ENCODE measurements around the gene CAVIN3.

DNA sequence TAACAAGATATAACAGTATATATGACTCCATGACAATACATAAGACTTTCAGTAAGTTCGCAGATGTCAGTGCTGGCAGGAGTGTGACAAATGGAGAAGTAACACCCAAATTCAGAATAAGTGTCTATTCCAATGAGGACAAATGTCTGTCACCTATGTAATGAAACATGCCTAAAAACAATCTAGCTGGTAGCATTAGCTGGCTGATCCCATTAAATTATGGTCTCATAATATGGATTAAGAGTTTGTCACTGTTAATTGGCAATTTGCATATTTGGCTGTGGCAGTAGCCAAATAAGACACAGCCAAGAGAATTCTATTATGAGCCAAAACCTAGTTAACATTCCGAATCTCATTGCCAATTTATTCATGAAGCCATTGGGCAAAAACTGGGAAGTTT lies 30.2 kb upstream of the CAVIN3 start:
- TF ChIP-seq EZH2 (IDR thresholded peaks at IDR 0.05; ENCODE audit: low read depth, unreplicated experiment) (no peak), POLR2AphosphoS5 (IDR thresholded peaks at IDR 0.05; ENCODE audit: low read depth) (no peak), EZH2phosphoT487 (IDR thresholded peaks at IDR 0.05; ENCODE audit: unreplicated experiment) (no peak), NANOG (IDR thresholded peaks at IDR 0.05; ENCODE audit: borderline replicate concordance) (no peak), CREB1 (CRISPR knock-in tag; IDR thresholded peaks at IDR 0.05; ENCODE audit: low read depth) (no peak), JUNB (IDR thresholded peaks at IDR 0.05; ENCODE audit: unreplicated experiment) (no peak), ZNF331 (CRISPR knock-in tag; IDR thresholded peaks at IDR 0.05; ENCODE audit: low read depth) (no peak), STAT1 (IDR thresholded peaks at IDR 0.05; ENCODE audit: unreplicated experiment) (no peak), ZNF114 (CRISPR knock-in tag; IDR thresholded peaks at IDR 0.05) (no peak)
- TF ChIP-seq, protein P1, sequence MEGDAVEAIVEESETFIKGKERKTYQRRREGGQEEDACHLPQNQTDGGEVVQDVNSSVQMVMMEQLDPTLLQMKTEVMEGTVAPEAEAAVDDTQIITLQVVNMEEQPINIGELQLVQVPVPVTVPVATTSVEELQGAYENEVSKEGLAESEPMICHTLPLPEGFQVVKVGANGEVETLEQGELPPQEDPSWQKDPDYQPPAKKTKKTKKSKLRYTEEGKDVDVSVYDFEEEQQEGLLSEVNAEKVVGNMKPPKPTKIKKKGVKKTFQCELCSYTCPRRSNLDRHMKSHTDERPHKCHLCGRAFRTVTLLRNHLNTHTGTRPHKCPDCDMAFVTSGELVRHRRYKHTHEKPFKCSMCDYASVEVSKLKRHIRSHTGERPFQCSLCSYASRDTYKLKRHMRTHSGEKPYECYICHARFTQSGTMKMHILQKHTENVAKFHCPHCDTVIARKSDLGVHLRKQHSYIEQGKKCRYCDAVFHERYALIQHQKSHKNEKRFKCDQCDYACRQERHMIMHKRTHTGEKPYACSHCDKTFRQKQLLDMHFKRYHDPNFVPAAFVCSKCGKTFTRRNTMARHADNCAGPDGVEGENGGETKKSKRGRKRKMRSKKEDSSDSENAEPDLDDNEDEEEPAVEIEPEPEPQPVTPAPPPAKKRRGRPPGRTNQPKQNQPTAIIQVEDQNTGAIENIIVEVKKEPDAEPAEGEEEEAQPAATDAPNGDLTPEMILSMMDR (conservative IDR thresholded peaks at IDR 0.05; ENCODE audit: low read depth in 2 of 2) = no peak
- TF ChIP-seq, protein P2, sequence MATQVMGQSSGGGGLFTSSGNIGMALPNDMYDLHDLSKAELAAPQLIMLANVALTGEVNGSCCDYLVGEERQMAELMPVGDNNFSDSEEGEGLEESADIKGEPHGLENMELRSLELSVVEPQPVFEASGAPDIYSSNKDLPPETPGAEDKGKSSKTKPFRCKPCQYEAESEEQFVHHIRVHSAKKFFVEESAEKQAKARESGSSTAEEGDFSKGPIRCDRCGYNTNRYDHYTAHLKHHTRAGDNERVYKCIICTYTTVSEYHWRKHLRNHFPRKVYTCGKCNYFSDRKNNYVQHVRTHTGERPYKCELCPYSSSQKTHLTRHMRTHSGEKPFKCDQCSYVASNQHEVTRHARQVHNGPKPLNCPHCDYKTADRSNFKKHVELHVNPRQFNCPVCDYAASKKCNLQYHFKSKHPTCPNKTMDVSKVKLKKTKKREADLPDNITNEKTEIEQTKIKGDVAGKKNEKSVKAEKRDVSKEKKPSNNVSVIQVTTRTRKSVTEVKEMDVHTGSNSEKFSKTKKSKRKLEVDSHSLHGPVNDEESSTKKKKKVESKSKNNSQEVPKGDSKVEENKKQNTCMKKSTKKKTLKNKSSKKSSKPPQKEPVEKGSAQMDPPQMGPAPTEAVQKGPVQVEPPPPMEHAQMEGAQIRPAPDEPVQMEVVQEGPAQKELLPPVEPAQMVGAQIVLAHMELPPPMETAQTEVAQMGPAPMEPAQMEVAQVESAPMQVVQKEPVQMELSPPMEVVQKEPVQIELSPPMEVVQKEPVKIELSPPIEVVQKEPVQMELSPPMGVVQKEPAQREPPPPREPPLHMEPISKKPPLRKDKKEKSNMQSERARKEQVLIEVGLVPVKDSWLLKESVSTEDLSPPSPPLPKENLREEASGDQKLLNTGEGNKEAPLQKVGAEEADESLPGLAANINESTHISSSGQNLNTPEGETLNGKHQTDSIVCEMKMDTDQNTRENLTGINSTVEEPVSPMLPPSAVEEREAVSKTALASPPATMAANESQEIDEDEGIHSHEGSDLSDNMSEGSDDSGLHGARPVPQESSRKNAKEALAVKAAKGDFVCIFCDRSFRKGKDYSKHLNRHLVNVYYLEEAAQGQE (IDR thresholded peaks at IDR 0.05; ENCODE audit: unreplicated experiment) = no peak
- TF ChIP-seq, protein P3, sequence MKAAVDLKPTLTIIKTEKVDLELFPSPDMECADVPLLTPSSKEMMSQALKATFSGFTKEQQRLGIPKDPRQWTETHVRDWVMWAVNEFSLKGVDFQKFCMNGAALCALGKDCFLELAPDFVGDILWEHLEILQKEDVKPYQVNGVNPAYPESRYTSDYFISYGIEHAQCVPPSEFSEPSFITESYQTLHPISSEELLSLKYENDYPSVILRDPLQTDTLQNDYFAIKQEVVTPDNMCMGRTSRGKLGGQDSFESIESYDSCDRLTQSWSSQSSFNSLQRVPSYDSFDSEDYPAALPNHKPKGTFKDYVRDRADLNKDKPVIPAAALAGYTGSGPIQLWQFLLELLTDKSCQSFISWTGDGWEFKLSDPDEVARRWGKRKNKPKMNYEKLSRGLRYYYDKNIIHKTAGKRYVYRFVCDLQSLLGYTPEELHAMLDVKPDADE (IDR thresholded peaks at IDR 0.05) = no peak
- TF ChIP-seq, protein P4, sequence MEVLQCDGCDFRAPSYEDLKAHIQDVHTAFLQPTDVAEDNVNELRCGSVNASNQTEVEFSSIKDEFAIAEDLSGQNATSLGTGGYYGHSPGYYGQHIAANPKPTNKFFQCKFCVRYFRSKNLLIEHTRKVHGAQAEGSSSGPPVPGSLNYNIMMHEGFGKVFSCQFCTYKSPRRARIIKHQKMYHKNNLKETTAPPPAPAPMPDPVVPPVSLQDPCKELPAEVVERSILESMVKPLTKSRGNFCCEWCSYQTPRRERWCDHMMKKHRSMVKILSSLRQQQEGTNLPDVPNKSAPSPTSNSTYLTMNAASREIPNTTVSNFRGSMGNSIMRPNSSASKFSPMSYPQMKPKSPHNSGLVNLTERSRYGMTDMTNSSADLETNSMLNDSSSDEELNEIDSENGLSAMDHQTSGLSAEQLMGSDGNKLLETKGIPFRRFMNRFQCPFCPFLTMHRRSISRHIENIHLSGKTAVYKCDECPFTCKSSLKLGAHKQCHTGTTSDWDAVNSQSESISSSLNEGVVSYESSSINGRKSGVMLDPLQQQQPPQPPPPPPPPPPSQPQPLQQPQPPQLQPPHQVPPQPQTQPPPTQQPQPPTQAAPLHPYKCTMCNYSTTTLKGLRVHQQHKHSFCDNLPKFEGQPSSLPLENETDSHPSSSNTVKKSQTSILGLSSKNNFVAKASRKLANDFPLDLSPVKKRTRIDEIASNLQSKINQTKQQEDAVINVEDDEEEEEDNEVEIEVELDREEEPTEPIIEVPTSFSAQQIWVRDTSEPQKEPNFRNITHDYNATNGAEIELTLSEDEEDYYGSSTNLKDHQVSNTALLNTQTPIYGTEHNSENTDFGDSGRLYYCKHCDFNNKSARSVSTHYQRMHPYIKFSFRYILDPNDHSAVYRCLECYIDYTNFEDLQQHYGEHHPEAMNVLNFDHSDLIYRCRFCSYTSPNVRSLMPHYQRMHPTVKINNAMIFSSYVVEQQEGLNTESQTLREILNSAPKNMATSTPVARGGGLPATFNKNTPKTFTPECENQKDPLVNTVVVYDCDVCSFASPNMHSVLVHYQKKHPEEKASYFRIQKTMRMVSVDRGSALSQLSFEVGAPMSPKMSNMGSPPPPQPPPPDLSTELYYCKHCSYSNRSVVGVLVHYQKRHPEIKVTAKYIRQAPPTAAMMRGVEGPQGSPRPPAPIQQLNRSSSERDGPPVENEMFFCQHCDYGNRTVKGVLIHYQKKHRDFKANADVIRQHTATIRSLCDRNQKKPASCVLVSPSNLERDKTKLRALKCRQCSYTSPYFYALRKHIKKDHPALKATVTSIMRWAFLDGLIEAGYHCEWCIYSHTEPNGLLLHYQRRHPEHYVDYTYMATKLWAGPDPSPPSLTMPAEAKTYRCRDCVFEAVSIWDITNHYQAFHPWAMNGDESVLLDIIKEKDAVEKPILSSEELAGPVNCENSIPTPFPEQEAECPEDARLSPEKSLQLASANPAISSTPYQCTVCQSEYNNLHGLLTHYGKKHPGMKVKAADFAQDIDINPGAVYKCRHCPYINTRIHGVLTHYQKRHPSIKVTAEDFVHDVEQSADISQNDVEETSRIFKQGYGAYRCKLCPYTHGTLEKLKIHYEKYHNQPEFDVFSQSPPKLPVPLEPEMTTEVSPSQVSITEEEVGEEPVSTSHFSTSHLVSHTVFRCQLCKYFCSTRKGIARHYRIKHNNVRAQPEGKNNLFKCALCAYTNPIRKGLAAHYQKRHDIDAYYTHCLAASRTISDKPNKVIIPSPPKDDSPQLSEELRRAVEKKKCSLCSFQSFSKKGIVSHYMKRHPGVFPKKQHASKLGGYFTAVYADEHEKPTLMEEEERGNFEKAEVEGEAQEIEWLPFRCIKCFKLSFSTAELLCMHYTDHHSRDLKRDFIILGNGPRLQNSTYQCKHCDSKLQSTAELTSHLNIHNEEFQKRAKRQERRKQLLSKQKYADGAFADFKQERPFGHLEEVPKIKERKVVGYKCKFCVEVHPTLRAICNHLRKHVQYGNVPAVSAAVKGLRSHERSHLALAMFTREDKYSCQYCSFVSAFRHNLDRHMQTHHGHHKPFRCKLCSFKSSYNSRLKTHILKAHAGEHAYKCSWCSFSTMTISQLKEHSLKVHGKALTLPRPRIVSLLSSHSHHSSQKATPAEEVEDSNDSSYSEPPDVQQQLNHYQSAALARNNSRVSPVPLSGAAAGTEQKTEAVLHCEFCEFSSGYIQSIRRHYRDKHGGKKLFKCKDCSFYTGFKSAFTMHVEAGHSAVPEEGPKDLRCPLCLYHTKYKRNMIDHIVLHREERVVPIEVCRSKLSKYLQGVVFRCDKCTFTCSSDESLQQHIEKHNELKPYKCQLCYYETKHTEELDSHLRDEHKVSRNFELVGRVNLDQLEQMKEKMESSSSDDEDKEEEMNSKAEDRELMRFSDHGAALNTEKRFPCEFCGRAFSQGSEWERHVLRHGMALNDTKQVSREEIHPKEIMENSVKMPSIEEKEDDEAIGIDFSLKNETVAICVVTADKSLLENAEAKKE (CRISPR knock-in tag; IDR thresholded peaks at IDR 0.05) = no peak
